Adipose tissue (tissue), 3 donors: ENCODE measurements around the gene HOXC10. TPM values are rescaled to one million over a fixed set of nuclear protein-coding genes. Genes with fewer than 3 reads are reported as not detected.

Source experiments
- H3K27ac ChIP-seq: one replicate; pipeline ENCODE4 v1.5.1; 2013; ENCODE audit warnings: low read depth, low read length
- WGBS, 3 donors: extraction: QIAGEN DNeasy Blood & Tissue Kit; methylation state at CpG; one replicate each; pipeline ENCODE4 v1.1.7; 2013; 5-methylcytosine and 5-hydroxymethylcytosine counted together
- polyA plus RNA-seq, 3 donors: library from polyadenylated mRNA; stranded (reverse); fragments of 200-250 nt; gene quantifications; one replicate each; pipeline ENCODE4 v1.2.3, GENCODE V29; 2013
- donor health status: healthy with polysubstance abuse.
- donor health status: Bipolar disorder and iron deficiency.
- donor health status: healthy.

Gene HOXC10
- polyA plus RNA-seq, 3 donors = 0.22 to 0.63 TPM; not detected in 1

- no peak overlapping the region for H3K27ac ChIP-seq
- 30 to 33% (median 32%) methylated on average over 22 of the region's 22 CpGs for WGBS, 3 donors
Observed at GRCh38 chr12:54006559-54007220, 21.7 kb downstream of the HOXC10 start.

GRCh38 chr12:54007538-54008259 is 22.8 kb downstream of the HOXC10 start:
- WGBS, 3 donors = 50 to 58% (median 57%) methylated on average over 2 of the region's 2 CpGs
- H3K27ac ChIP-seq = no peak overlapping the region

GRCh38 chr12:54008260-54008552 is 23.3 kb downstream of the HOXC10 start:
- 32 to 39% (median 34%) methylated on average over 2 of the region's 2 CpGs for WGBS, 3 donors

GRCh38 chr12:54009171-54010052 is 24.5 kb downstream of the HOXC10 start:
- WGBS, 3 donors = 3 to 5% (median 5%) methylated on average over 47 to 51 of the region's 51 CpGs
- no peak overlapping the region for H3K27ac ChIP-seq

More at GRCh38 chr12:54008260-54008552, 23.3 kb downstream of the HOXC10 start:
- no peak overlapping the region for H3K27ac ChIP-seq

GRCh38 chr12:54010053-54010971 is 25.4 kb downstream of the HOXC10 start:
- WGBS, 3 donors = 14 to 38% (median 23%) methylated on average over 10 of the region's 10 CpGs
- H3K27ac ChIP-seq = no peak overlapping the region

- 8 to 22% (median 18%) methylated on average over 17 of the region's 17 CpGs for WGBS, 3 donors
- no peak overlapping the region for H3K27ac ChIP-seq
Observed at GRCh38 chr12:54010972-54011664, 26.2 kb downstream of the HOXC10 start.

- H3K27ac ChIP-seq = no peak overlapping the region
Observed at GRCh38 chr12:54011665-54012532, 27.0 kb downstream of the HOXC10 start.

GRCh38 chr12:54012631-54013409 is 27.9 kb downstream of the HOXC10 start:
- H3K27ac ChIP-seq = no peak overlapping the region
- 17 to 50% (median 43%) methylated on average over 6 of the region's 6 CpGs for WGBS, 3 donors

More at GRCh38 chr12:54011665-54012532, 27.0 kb downstream of the HOXC10 start:
- WGBS, 3 donors = 23 to 45% (median 35%) methylated on average over 14 of the region's 14 CpGs

GRCh38 chr12:54014377-54015017 is 29.6 kb downstream of the HOXC10 start:
- WGBS, 3 donors = 5 to 19% (median 9%) methylated on average over 36 of the region's 36 CpGs

GRCh38 chr12:54015018-54015931 is 30.3 kb downstream of the HOXC10 start:
- no peak overlapping the region for H3K27ac ChIP-seq
- WGBS, 3 donors = 9 to 19% (median 18%) methylated on average over 23 of the region's 23 CpGs

More at GRCh38 chr12:54014377-54015017, 29.6 kb downstream of the HOXC10 start:
- no peak overlapping the region for H3K27ac ChIP-seq

- WGBS, 3 donors = 14 to 28% (median 23%) methylated on average over 3 of the region's 3 CpGs
Observed at GRCh38 chr12:54016051-54016450, 31.1 kb downstream of the HOXC10 start.

GRCh38 chr12:54016478-54016964 is 31.6 kb downstream of the HOXC10 start:
- 5 to 6% (median 5%) methylated on average over 25 of the region's 25 CpGs for WGBS, 3 donors
- H3K27ac ChIP-seq = no peak overlapping the region

More at GRCh38 chr12:54016051-54016450, 31.1 kb downstream of the HOXC10 start:
- no peak overlapping the region for H3K27ac ChIP-seq

GRCh38 chr12:54017027-54017788 is 32.3 kb downstream of the HOXC10 start:
- no peak overlapping the region for H3K27ac ChIP-seq
- 3 to 8% (median 4%) methylated on average over 24 of the region's 24 CpGs for WGBS, 3 donors
